Upper lobe of left lung (tissue), 4 donors: ENCODE measurements around the gene KPNA5.

Experiments used
- CTCF ChIP-seq, 6 experiments: fragments of 450-650 bp in 4 of 6; fragments of 200-600 bp in 2 of 6; sonication (generic) in 2 of 6; IDR thresholded peaks; one replicate each; pipeline ENCODE4 v1.5.1; 2016 to 2019; ENCODE audit warnings: antibody characterized with exemption in 6 of 6
- POLR2A ChIP-seq, 4 donors: fragments of 450-650 bp; IDR thresholded peaks; one replicate each; pipeline ENCODE4 v1.5.1; 2016 to 2017; ENCODE audit warnings: antibody characterized with exemption in 4 of 4, mild to moderate bottlenecking in 2 of 4

- TF ChIP-seq CTCF (IDR thresholded peaks at IDR 0.05), result no peak
- TF ChIP-seq POLR2A (IDR thresholded peaks at IDR 0.05), result no peak
Measured at GRCh38 chr6:116676021-116676420, 5.0 kb upstream of the KPNA5 start.
